Measurements from ENCODE around the gene RALBP1. TPM values are rescaled to one million over a fixed set of nuclear protein-coding genes. Genes with fewer than 3 reads are reported as not detected.

Gene RALBP1
- total and polyA plus RNA-seq, 9 of the 15 experiments (the other 6 are each of a cell fraction or from before 2014, with no cell fraction given), result 10.9 to 70.0 (median 61.3) TPM

DNA sequence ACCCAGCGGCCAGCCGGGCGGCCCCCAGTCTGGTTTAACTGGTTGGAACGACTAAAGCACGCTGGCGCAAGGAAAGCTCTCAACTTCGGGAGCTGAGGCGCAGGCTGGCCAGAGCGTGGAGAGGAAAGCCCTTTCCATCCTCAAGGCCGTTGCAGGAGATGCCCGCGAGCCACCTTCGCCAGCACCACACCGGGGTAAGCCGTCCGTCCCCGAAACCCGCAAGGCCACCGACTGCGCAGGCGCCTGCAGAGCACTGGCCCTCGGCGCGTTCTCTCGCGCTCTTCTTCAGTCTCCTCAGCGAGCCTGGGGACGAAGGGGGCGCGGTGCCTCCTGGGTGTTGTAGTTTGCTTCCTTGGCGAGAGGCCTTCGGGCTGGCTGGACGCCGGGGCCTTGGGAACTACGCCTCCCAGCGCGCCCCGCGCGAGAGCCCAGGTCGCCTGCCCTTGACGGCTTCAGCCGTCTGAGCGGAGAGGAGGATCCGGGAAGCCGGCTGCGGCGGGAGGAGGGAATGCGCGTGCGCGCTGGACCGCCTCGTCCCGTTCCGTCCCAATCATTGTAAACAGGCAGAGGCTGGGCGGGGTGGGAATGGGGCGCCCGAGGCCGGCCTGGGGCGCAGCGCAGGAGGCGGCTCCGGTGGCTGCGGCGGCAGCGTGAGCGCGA is at the start of gene RALBP1 (continued):
- TF ChIP-seq, protein P1, sequence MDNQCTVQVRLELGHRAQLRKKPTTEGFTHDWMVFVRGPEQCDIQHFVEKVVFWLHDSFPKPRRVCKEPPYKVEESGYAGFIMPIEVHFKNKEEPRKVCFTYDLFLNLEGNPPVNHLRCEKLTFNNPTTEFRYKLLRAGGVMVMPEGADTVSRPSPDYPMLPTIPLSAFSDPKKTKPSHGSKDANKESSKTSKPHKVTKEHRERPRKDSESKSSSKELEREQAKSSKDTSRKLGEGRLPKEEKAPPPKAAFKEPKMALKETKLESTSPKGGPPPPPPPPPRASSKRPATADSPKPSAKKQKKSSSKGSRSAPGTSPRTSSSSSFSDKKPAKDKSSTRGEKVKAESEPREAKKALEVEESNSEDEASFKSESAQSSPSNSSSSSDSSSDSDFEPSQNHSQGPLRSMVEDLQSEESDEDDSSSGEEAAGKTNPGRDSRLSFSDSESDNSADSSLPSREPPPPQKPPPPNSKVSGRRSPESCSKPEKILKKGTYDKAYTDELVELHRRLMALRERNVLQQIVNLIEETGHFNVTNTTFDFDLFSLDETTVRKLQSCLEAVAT (IDR thresholded peaks at IDR 0.05), result peak in 1 of 2 experiments; percentile 82; a peak in 2 of 4 replicates
- TF ChIP-seq, protein P2, sequence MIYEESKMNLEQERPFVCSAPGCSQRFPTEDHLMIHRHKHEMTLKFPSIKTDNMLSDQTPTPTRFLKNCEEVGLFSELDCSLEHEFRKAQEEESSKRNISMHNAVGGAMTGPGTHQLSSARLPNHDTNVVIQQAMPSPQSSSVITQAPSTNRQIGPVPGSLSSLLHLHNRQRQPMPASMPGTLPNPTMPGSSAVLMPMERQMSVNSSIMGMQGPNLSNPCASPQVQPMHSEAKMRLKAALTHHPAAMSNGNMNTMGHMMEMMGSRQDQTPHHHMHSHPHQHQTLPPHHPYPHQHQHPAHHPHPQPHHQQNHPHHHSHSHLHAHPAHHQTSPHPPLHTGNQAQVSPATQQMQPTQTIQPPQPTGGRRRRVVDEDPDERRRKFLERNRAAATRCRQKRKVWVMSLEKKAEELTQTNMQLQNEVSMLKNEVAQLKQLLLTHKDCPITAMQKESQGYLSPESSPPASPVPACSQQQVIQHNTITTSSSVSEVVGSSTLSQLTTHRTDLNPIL (CRISPR knock-in tag; IDR thresholded peaks at IDR 0.05), result no peak
- TF ChIP-seq KLF16 (IDR thresholded peaks at IDR 0.05) (peak; percentile 74), ESRRA (IDR thresholded peaks at IDR 0.05; ENCODE audit: borderline replicate concordance, low read depth) (peak; percentile 92), KDM2B (CRISPR knock-in tag; IDR thresholded peaks at IDR 0.05) (peak; percentile 69), ZNF175 (CRISPR knock-in tag; IDR thresholded peaks at IDR 0.05; ENCODE audit: low read depth) (peak; percentile 91)
- TF ChIP-seq, protein P3, sequence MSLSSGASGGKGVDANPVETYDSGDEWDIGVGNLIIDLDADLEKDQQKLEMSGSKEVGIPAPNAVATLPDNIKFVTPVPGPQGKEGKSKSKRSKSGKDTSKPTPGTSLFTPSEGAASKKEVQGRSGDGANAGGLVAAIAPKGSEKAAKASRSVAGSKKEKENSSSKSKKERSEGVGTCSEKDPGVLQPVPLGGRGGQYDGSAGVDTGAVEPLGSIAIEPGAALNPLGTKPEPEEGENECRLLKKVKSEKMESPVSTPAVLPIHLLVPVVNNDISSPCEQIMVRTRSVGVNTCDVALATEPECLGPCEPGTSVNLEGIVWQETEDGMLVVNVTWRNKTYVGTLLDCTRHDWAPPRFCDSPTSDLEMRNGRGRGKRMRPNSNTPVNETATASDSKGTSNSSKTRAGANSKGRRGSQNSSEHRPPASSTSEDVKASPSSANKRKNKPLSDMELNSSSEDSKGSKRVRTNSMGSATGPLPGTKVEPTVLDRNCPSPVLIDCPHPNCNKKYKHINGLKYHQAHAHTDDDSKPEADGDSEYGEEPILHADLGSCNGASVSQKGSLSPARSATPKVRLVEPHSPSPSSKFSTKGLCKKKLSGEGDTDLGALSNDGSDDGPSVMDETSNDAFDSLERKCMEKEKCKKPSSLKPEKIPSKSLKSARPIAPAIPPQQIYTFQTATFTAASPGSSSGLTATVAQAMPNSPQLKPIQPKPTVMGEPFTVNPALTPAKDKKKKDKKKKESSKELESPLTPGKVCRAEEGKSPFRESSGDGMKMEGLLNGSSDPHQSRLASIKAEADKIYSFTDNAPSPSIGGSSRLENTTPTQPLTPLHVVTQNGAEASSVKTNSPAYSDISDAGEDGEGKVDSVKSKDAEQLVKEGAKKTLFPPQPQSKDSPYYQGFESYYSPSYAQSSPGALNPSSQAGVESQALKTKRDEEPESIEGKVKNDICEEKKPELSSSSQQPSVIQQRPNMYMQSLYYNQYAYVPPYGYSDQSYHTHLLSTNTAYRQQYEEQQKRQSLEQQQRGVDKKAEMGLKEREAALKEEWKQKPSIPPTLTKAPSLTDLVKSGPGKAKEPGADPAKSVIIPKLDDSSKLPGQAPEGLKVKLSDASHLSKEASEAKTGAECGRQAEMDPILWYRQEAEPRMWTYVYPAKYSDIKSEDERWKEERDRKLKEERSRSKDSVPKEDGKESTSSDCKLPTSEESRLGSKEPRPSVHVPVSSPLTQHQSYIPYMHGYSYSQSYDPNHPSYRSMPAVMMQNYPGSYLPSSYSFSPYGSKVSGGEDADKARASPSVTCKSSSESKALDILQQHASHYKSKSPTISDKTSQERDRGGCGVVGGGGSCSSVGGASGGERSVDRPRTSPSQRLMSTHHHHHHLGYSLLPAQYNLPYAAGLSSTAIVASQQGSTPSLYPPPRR (CRISPR knock-in tag; IDR thresholded peaks at IDR 0.05; ENCODE audit: borderline replicate concordance), result no peak
- TF ChIP-seq, protein P4, sequence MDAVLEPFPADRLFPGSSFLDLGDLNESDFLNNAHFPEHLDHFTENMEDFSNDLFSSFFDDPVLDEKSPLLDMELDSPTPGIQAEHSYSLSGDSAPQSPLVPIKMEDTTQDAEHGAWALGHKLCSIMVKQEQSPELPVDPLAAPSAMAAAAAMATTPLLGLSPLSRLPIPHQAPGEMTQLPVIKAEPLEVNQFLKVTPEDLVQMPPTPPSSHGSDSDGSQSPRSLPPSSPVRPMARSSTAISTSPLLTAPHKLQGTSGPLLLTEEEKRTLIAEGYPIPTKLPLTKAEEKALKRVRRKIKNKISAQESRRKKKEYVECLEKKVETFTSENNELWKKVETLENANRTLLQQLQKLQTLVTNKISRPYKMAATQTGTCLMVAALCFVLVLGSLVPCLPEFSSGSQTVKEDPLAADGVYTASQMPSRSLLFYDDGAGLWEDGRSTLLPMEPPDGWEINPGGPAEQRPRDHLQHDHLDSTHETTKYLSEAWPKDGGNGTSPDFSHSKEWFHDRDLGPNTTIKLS (IDR thresholded peaks at IDR 0.05; ENCODE audit: borderline replicate concordance, low read depth), result peak; percentile 97
- TF ChIP-seq, protein P5, sequence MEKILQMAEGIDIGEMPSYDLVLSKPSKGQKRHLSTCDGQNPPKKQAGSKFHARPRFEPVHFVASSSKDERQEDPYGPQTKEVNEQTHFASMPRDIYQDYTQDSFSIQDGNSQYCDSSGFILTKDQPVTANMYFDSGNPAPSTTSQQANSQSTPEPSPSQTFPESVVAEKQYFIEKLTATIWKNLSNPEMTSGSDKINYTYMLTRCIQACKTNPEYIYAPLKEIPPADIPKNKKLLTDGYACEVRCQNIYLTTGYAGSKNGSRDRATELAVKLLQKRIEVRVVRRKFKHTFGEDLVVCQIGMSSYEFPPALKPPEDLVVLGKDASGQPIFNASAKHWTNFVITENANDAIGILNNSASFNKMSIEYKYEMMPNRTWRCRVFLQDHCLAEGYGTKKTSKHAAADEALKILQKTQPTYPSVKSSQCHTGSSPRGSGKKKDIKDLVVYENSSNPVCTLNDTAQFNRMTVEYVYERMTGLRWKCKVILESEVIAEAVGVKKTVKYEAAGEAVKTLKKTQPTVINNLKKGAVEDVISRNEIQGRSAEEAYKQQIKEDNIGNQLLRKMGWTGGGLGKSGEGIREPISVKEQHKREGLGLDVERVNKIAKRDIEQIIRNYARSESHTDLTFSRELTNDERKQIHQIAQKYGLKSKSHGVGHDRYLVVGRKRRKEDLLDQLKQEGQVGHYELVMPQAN (IDR thresholded peaks at IDR 0.05; ENCODE audit: borderline replicate concordance), result peak; percentile 61; the same call in 1 of the 2 replicates
- TF ChIP-seq, protein P6, sequence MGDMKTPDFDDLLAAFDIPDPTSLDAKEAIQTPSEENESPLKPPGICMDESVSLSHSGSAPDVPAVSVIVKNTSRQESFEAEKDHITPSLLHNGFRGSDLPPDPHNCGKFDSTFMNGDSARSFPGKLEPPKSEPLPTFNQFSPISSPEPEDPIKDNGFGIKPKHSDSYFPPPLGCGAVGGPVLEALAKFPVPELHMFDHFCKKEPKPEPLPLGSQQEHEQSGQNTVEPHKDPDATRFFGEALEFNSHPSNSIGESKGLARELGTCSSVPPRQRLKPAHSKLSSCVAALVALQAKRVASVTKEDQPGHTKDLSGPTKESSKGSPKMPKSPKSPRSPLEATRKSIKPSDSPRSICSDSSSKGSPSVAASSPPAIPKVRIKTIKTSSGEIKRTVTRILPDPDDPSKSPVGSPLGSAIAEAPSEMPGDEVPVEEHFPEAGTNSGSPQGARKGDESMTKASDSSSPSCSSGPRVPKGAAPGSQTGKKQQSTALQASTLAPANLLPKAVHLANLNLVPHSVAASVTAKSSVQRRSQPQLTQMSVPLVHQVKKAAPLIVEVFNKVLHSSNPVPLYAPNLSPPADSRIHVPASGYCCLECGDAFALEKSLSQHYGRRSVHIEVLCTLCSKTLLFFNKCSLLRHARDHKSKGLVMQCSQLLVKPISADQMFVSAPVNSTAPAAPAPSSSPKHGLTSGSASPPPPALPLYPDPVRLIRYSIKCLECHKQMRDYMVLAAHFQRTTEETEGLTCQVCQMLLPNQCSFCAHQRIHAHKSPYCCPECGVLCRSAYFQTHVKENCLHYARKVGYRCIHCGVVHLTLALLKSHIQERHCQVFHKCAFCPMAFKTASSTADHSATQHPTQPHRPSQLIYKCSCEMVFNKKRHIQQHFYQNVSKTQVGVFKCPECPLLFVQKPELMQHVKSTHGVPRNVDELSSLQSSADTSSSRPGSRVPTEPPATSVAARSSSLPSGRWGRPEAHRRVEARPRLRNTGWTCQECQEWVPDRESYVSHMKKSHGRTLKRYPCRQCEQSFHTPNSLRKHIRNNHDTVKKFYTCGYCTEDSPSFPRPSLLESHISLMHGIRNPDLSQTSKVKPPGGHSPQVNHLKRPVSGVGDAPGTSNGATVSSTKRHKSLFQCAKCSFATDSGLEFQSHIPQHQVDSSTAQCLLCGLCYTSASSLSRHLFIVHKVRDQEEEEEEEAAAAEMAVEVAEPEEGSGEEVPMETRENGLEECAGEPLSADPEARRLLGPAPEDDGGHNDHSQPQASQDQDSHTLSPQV (IDR thresholded peaks at IDR 0.05), result peak; percentile 91; the same call in 1 of the 2 replicates

Data from K562 (cell line).